GM19463 (cell line): ENCODE measurements around the gene ATP6V1G3.
"Not testable (repeated sequence)": the region's sequence is repeated elsewhere in the genome, so short reads cannot be mapped to it uniquely, and the experiment has no call there.

Experiments used
- ATAC-seq: cut with Tn5 transposase; IDR thresholded peaks from one replicate; pipeline ENCODE4 v1.9.1; 2021; ENCODE audit warnings: mild to moderate bottlenecking, moderate library complexity; ENCODE audit not compliant: unreplicated experiment

The ATP6V1G3 gene

DNA sequence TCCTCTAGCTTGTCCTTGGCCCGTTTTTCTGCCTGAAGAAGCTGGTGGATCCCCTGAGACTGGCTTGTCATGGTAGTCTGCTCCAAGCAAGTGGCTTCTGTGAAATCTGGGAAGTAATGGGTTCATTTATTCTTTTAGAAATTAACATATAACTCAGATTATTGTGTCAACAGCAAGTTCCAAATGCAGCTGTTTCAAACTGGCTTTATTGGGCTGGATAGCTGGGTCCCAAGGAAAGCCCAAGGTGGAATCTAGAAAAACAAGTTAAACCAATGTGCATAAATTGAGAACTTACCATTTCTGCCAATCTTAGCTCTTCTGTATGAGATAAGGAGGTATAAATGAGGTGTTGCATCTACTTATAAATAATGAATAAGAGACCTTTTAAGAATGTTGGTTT is at the start of gene ATP6V1G3:
Gene ATP6V1G3, minus strand, starts transcription at position 101 of the 400 bp plus-strand sequence. Its CDS starts 30 bp downstream, at position 71.
- ATAC-seq, result no peak

- no peak for ATAC-seq
These were observed 48.4 kb upstream of the ATP6V1G3 start for GRCh38 chr1:198588845-198589244.

- no peak for ATAC-seq
These were observed 43.7 kb upstream of the ATP6V1G3 start for GRCh38 chr1:198584163-198584562.

GRCh38 chr1:198583209-198583802 is 42.8 kb upstream of the ATP6V1G3 start:
- not testable (repeated sequence) for ATAC-seq

- no peak for ATAC-seq
These were observed 37.0 kb upstream of the ATP6V1G3 start for GRCh38 chr1:198577444-198577843.

GRCh38 chr1:198575798-198576641 is 35.5 kb upstream of the ATP6V1G3 start:
- peak; percentile 74 for ATAC-seq

- no peak for ATAC-seq
These were observed 34.8 kb upstream of the ATP6V1G3 start for GRCh38 chr1:198575292-198575691.

- no peak for ATAC-seq
These were observed 33.8 kb upstream of the ATP6V1G3 start for GRCh38 chr1:198574325-198574724.

DNA sequence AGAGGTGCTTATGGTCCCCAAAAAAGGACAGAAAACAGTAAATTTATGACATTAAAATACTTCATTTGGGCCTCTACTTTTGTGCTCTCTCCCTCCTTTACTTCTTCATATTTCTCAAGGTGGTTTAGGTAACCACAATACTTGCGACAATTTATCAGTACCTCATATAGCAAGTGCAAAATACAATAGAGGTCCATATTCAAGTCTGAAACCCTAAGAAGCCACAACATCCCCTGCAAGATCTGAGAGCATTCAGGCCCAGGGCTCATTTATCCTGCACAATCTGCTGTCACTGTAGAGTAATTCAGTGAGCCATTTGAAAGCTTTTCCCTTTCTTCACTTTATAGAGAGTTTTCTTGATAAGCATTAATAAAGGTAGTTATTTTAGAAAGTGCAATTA is 24.2 kb upstream of the ATP6V1G3 start:
- ATAC-seq, result no peak

GRCh38 chr1:198564157-198564556 is 23.7 kb upstream of the ATP6V1G3 start:
- no peak for ATAC-seq

DNA sequence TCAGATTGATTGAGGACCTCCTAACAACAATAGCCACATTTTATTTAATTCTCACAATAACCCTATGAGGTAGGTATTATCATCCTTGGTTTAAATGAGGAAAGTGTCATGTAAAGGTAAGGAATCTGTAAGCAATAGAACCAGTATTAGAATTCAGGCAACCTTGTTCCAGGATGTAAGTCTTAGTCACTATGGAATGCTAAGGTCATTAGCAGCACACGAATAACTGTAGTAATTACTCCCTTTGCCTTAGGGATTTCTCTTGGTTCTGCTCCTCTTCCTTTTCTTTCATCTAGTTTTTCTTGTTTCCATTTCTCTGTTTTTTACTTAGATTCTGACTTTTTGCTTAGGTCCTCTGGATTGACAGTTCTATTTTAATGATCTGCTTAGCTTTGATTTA is 23.1 kb upstream of the ATP6V1G3 start:
- no peak for ATAC-seq

GRCh38 chr1:198560161-198560560 is 19.7 kb upstream of the ATP6V1G3 start:
- ATAC-seq, result no peak

GRCh38 chr1:198559362-198559761 is 18.9 kb upstream of the ATP6V1G3 start:
- ATAC-seq, result no peak

- ATAC-seq, result no peak
These were observed 17.9 kb upstream of the ATP6V1G3 start for GRCh38 chr1:198558402-198558801.

GRCh38 chr1:198556971-198557370 is 16.5 kb upstream of the ATP6V1G3 start:
- peak; percentile 91 for ATAC-seq

GRCh38 chr1:198552668-198553416 is 12.4 kb upstream of the ATP6V1G3 start:
- no peak for ATAC-seq

- no peak for ATAC-seq
These were observed 10.6 kb upstream of the ATP6V1G3 start for GRCh38 chr1:198550941-198551524.

DNA sequence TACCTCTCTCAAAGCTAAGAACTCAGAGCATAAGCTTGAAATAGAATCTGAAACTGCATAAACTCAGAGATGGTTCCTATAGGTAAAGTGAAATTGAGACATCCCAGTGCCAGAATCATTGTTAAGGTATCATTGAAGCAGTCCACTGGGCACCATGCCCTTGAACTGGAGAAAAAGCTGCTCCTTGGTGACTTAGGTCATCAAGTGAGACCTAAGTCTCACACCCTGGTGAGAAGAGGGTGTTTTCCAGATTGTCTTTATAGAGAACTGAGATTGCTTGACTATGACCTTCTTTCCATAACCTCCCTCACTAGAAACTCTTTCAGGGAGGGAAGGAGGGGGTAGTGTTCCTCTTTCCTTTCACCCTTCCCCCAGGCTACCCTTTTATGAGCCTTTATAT is 9.4 kb upstream of the ATP6V1G3 start:
- ATAC-seq, result peak; percentile 92

DNA sequence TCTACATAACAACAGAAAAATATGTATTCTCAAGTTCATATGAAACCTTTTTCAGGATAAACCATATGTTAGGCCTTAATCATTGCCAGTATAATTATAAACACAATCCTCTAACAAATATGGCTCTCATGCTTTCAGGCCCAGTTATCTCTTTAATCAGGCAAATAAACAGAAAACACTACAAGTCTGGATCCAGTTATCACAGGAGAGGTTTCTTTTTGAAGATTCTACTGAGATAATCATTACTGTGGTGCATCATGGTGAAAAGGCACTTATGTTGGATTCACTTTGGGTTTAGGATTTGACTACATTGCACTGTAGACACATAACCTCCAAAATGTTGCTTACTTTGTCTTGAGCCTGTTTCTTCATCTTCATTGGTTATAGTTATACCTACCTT is 8.4 kb upstream of the ATP6V1G3 start:
- ATAC-seq, result no peak

DNA sequence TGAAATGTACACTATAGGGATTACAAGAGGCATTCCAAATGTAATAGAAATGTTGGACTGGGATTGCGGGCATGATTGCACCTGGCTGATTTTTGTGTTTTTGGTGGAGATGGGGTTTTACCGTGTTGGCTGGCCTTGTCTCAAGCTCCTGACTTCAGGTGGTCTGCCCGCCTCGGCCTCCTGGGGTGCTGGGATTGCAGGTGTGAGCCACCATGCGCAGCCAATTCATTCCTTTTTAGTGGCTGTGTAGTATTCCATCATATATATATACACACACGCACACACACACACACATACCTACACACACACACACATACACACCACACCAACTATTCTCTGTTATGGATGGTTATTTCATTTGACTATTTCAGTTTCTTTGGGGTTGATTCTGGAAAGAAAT is 4.7 kb upstream of the ATP6V1G3 start:
- ATAC-seq, result no peak

DNA sequence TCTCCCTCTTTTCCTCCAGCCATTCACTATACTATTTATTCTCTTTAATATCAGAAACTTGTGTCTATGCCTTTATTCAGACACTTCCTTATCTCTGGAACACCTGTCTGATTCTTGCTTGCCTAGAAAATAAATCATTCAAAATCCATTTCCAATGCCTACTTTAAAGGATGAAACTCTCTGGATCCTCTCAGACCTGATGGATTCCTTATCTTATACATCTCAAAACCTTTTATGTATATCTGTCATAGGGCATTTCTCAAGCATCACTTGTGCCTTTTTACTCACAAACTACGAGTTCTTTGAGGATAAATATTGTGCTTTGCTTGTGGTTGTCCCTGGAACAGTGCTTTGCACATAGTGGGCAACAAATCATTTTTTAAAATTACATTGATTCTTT is 3.8 kb upstream of the ATP6V1G3 start:
- no peak for ATAC-seq
